ENCODE results near the gene OR5K2.

The OR5K2 gene

DNA sequence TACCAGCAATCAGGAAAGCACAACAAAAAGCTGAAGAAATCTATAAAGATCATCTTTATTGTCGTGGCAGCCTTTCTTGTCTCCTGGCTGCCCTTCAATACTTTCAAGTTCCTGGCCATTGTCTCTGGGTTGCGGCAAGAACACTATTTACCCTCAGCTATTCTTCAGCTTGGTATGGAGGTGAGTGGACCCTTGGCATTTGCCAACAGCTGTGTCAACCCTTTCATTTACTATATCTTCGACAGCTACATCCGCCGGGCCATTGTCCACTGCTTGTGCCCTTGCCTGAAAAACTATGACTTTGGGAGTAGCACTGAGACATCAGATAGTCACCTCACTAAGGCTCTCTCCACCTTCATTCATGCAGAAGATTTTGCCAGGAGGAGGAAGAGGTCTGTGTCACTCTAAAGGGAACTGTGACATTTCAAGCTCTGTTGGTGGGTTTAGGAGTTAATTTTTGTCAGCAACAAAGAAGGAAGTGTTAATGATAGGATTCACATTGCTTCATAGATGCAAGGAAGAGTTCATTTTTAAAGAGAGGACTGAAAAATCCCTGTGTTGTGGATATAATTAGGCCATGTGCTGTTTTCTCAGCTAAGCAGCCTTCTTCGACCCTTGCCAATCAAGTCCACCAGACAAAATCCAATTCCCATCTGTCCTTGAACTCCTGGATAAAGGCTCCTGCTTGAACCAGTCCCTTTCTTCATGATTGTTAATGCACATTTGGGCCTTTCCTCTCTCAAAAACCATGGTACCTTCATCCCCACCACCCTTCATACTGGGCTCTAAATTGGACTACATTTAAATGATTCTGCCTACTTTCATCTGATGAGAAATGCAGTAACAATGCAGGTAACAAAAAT is 35.5 kb downstream of the OR5K2 start:
- Mint-ChIP-seq H3K27me3 (no peaks in the 10 kb centered on the region), H3K36me3 (ENCODE audit: low read depth) (peaks cover 49% of the 10 kb centered on the region), H3K4me1 (ENCODE audit: low read depth) (peaks cover 57% of the 10 kb centered on the region), H3K27ac (peak overlapping the region; percentile 27), H3K4me3 (peak overlapping the region; percentile 59), H3K9me3 (no peaks in the 10 kb centered on the region)
- DNase-seq, result no peak

DNA sequence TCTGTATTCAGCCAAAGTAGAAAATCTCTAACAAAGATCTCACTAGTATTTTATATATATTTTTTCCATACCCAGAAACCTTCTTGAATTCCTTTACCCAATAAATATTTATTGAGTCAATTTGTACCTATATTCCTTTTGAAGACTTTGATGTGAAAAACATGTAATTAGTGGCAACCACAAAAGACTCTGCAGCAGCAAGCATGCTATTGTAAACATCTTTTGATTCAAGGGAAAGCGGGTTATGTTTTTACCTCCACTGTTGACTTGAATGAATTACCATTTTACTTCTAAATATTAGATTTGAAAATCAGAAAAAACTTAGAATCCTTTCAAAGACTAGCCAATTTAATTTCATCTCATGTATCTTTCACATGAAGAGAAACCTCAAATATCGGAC is 36.7 kb downstream of the OR5K2 start:
- no peak for DNase-seq
- Mint-ChIP-seq H3K36me3 (ENCODE audit: low read depth) (peaks cover 46% of the 10 kb centered on the region), H3K9me3 (no peaks in the 10 kb centered on the region), H3K27ac (peak overlapping the region; percentile 44), H3K4me3 (peak overlapping the region; percentile 59), H3K27me3 (no peaks in the 10 kb centered on the region), H3K4me1 (ENCODE audit: low read depth) (peaks cover 60% of the 10 kb centered on the region)

DNA sequence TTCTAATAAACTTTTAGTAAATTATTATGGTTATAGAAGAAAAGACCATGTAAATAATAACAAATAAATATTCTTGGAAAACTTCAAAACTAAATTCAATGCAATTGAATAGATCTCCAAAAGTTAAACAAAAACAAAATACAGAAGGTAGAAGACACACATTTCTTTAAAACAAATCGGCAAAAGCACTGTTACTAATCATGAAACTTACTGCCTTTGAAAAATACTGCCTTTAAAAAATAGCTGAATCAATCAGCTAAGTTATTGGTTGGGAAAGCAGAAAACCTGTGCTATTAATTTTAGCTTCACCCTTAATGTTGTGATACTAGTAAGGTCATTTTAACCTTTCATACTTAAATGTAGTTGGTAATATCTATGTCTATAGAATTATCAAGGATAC is 37.3 kb downstream of the OR5K2 start:
- Mint-ChIP-seq H3K27ac (no peak overlapping the region), H3K36me3 (ENCODE audit: low read depth) (peaks cover 42% of the 10 kb centered on the region), H3K4me1 (ENCODE audit: low read depth) (peaks cover 61% of the 10 kb centered on the region), H3K27me3 (no peaks in the 10 kb centered on the region), H3K4me3 (peak overlapping the region; percentile 63), H3K9me3 (no peaks in the 10 kb centered on the region)
- DNase-seq, result no peak

DNA sequence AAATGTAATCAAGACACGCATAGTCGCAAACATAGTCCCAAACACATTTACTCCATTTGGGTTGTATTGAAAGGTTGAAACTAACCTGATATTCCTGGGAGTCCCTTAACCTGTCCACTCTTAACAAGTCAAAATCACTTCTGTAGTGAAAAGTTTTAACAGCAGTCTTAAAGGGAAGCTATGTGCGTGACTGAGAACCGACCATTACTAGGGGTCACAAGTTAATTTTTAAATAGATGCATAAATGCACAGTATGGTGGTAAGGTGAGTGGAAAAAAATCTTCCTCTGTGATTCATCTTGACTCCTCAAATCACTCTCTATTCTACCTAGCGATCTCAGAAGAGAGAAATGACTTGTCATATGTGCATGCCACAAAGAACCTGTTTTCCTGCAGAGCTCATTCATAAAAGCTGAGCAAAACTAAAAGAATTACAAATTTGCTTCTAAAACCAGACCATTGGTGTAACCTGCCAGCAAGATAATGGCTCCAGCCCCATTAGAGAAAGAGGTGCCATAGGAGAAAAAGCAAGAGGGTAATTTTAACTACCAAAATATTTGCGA is 39.1 kb downstream of the OR5K2 start:
- H3K27ac Mint-ChIP-seq, result peak overlapping the region; percentile 94
- H3K9me3 Mint-ChIP-seq, result peaks cover under 1% of the 10 kb centered on the region
- no peaks in the 10 kb centered on the region for H3K27me3 Mint-ChIP-seq
- no peak for DNase-seq
- peaks cover 57% of the 10 kb centered on the region for H3K4me1 Mint-ChIP-seq (ENCODE audit: low read depth)
- peak overlapping the region; percentile 76 for H3K4me3 Mint-ChIP-seq
- H3K36me3 Mint-ChIP-seq (ENCODE audit: low read depth), result peaks cover 27% of the 10 kb centered on the region

DNA sequence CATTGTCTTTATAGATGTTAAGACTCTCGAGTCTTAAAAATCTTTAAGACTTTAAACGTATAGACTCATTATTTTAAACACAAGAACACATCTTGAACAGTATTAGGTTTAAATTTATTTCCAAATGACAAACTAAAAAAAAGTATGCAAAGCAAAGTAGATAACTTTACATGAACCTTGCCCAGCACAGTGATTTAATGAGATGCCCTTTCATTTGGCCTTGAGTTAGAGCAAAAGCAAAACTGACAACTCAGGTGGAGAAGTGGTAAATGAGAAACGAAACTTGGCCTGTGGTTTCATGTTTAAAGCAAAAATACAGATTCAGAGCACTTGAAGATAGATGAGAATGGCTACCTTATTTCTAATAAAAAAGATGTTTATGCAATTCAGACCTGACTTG is 42.9 kb downstream of the OR5K2 start:
- H3K27me3 Mint-ChIP-seq, result no peaks in the 10 kb centered on the region
- peak overlapping the region; percentile 42 for H3K4me3 Mint-ChIP-seq
- peak overlapping the region; percentile 82 for H3K27ac Mint-ChIP-seq

DNA sequence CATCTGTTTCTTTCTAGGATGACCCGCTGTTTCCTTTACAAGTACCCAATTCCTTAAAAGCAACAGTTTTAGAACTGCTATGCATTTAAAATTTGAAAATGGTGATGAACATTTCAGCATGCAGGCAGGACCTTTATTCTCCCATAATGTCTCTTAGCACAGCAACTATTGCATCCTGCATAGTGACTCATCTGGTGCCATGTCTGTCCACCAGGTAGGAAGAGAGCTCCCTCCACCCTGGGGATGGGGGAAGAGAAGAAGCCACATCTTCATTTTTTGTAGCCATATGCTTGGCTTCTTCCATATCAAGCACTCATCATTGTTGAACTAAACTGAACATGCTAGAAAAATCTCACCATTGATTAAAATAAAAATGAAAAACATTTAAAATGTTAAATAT is 44.2 kb downstream of the OR5K2 start:
- DNase-seq, result no peak
- H3K27ac Mint-ChIP-seq, result peak overlapping the region; percentile 84
- peaks cover 13% of the 10 kb centered on the region for H3K36me3 Mint-ChIP-seq (ENCODE audit: low read depth)
- no peak overlapping the region for H3K4me3 Mint-ChIP-seq
- peaks cover 69% of the 10 kb centered on the region for H3K4me1 Mint-ChIP-seq (ENCODE audit: low read depth)
- no peaks in the 10 kb centered on the region for H3K27me3 Mint-ChIP-seq
- peaks cover 4% of the 10 kb centered on the region for H3K9me3 Mint-ChIP-seq

More for the DNA sequence above, 42.9 kb downstream of the OR5K2 start:
- H3K9me3 Mint-ChIP-seq, result peaks cover 4% of the 10 kb centered on the region
- H3K36me3 Mint-ChIP-seq (ENCODE audit: low read depth), result peaks cover 14% of the 10 kb centered on the region
- H3K4me1 Mint-ChIP-seq (ENCODE audit: low read depth), result peaks cover 70% of the 10 kb centered on the region
- no peak for DNase-seq

DNA sequence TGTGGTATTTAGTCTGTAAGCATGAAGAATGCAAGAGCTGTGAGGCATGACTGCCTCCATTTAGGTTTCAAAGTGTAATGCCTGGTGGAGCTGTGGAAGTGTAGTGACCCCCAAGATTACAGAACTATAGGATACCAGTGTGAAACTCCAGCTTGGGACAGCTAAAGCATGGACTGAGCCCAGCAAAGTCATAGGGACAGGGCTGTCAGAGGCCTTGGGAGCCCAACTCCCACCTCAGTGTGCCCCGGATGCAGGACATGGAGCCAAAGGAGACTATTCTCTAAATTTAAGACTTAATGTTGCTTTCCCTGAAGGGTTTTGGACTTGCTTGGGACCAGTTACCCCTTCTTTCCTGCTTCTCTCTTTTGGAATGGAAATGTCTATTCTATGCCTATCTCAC is 45.1 kb downstream of the OR5K2 start:
- Mint-ChIP-seq H3K36me3 (ENCODE audit: low read depth) (peaks cover 13% of the 10 kb centered on the region), H3K4me3 (no peak overlapping the region), H3K27me3 (no peaks in the 10 kb centered on the region), H3K4me1 (ENCODE audit: low read depth) (peaks cover 63% of the 10 kb centered on the region), H3K9me3 (peaks cover 4% of the 10 kb centered on the region), H3K27ac (peak overlapping the region; percentile 23)
- no peak for DNase-seq

DNA sequence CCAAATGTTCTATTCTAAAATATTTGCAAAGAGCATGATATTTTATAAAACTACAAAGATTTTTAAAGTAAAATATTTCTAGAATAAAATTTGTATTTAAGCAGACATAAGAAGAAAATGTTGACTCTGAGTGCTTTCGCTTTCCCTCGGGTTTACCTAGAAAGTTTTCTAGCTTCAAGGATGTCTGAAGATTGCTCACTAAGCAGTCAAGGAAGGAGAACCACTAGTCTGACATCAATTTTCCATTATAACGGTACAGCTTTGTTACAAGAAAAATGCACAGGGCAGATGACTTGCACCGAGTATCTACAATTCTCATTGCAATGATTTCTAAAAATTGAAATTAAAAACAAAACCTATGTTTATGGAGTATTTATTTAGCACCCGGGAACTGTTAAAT is 48.5 kb downstream of the OR5K2 start:
- H3K9me3 Mint-ChIP-seq, result peaks cover 4% of the 10 kb centered on the region
- peak overlapping the region; percentile 58 for H3K4me3 Mint-ChIP-seq
- peaks cover 25% of the 10 kb centered on the region for H3K36me3 Mint-ChIP-seq (ENCODE audit: low read depth)
- DNase-seq, result no peak
- no peaks in the 10 kb centered on the region for H3K27me3 Mint-ChIP-seq
- H3K4me1 Mint-ChIP-seq (ENCODE audit: low read depth), result peaks cover 69% of the 10 kb centered on the region
- peak overlapping the region; percentile 93 for H3K27ac Mint-ChIP-seq

Data from activated T-cell treated with anti-CD3 and anti-CD28 coated beads, Interleukin-2, amount 50 U/mL, for 24 hours (primary cell).